BJ (cell line): ENCODE results near the gene STPG4. TPM values are rescaled to one million over a fixed set of nuclear protein-coding genes. Genes with fewer than 3 reads are reported as not detected.

ENCODE experiments used
- CTCF ChIA-PET: fragments of 350-600 bp; formaldehyde crosslinking; extraction: SDS; loops from one replicate; lab custom pipeline; 2021; ENCODE audit warnings: antibody characterized with exemption, inconsistent platforms; lab: Yijun Ruan, JAX
- POLR2A ChIA-PET: fragments of 300-600 bp; sonication (Branson Sonifier 250); formaldehyde crosslinking; extraction: SDS; loops from one replicate; lab custom pipeline; 2021; ENCODE audit warnings: antibody characterized with exemption; lab: Charles Lee
- DNase-seq: peaks from one replicate; pipeline ENCODE4 v3.0.0-alpha.2; 2011; ENCODE audit warnings: low read depth
- H3K27me3 ChIP-seq: 2 replicates; pipeline ENCODE4 v1.6.0; 2011; ENCODE audit warnings: low read length; ENCODE audit not compliant: control insufficient read depth, insufficient read depth
- H3K36me3 ChIP-seq: 2 replicates; pipeline ENCODE4 v1.5.1; 2011; ENCODE audit warnings: low read length; ENCODE audit not compliant: control insufficient read depth, insufficient read depth
- H3K4me3 ChIP-seq: 2 replicates; pipeline ENCODE4 v1.5.1; 2011; ENCODE audit warnings: low read depth, mild to moderate bottlenecking, control low read depth, low read length
- CTCF ChIP-seq: IDR thresholded peaks from 2 replicates; pipeline ENCODE4 v1.5.1; 2011; ENCODE audit warnings: low read depth, mild to moderate bottlenecking, control low read depth, inconsistent platforms, low read length, moderate library complexity; ENCODE audit not compliant: insufficient read depth
- polyA plus RNA-seq: library from polyadenylated mRNA; depleted of rRNA; stranded (reverse); fragments of >200 nt; gene quantifications from 2 replicates; pipeline ENCODE4 v1.2.3, GENCODE V29; 2011

Gene STPG4
- polyA plus RNA-seq, 1 experiment = 0.06 TPM

DNA sequence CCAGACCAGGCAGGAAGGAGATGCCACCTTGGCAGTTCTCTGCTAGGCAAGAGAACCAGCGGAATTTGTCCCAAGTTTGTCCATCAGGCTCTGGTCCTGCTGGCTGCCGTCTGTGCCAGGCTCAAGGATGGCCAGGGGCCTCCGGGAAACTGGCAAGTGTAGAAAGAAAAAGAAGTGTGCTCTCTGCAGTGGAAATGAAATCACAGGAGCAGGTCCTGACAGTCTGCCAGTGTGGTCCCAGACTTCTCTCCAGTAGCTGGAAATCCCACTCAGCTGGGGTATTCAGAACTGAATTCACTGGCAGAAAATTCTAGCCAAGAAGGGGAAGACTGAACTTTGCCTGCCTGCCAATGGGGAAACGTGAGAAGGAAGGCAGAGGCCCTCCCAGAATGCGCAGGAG lies 91.0 kb downstream of the STPG4 start:
- H3K27me3 ChIP-seq = no peaks in the 10 kb centered on the region
- H3K4me3 ChIP-seq = no peak overlapping the region
- no peak for DNase-seq
- TF ChIP-seq CTCF = no peak
- peaks cover 18% of the 10 kb centered on the region for H3K36me3 ChIP-seq
- ChIA-PET CTCF (no interaction called here), POLR2A (no interaction called here)

DNA sequence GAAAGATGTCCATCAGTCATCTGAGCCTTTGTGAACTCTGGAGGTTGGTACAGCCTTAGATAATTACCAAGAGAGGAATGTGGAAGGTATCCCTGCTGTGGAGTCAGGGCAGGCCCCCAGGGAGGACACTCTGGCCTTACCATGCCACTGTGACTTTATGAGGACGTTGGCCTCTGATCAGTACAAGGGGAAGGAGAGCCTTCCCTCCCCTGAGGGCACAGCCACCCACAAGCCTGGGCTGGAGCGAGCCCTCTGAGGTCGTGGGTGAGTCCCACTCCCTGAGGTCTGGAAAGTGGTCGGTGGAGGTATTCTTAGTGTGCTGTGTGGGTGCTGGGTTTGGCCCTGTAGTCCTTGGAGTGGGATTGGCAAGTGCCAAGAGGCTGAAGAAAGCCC lies 91.6 kb downstream of the STPG4 start:
- DNase-seq = no peak
- TF ChIP-seq CTCF = no peak
- ChIA-PET CTCF (no interaction called here), POLR2A (no interaction called here)
- H3K4me3 ChIP-seq = no peak overlapping the region
- H3K36me3 ChIP-seq = peaks cover 18% of the 10 kb centered on the region
- H3K27me3 ChIP-seq = no peaks in the 10 kb centered on the region

DNA sequence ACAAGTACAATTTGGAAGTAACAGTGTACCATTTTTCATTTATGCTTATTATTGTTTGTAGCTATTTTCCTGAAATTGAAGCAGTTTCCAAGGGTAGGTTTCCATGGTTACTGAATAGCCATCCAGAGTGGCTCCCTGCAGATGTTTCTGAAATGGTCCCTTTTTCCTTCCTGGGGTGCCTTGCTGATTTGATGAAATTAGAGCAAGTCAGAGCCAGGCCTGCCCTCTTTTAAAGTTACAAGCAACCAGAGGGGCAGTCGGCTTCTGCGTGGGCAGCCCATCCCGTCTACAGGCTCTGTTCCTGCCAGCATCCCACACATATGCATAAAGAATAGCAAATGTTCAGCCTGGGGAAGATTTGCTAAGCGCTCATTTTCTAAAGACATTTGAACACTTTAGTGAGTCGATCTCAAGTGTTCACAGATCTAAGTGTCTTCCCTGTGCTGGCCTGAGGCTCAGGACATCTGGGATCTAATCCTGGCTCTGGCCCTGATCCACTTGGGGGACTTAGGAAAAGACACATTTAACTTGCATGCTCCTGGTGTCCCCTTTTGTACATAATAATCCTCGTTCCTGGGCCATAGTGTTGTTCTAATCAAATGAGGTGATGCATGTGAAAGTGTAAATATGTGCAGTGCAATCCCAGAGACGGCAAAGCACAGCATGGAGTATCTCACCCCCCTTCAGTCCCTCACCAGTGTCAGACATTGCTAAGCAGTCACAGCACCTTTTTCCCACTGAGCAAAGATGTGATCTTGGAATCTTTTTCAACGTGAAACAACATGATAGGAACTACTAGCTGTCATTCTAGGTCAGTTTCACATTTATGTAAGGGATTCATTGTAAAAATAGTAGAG lies 92.2 kb downstream of the STPG4 start:
- no peak overlapping the region for H3K4me3 ChIP-seq
- no peak for DNase-seq
- peaks cover 14% of the 10 kb centered on the region for H3K36me3 ChIP-seq
- POLR2A ChIA-PET = no interaction called here
- H3K27me3 ChIP-seq = no peaks in the 10 kb centered on the region
- no peak for TF ChIP-seq CTCF
- CTCF ChIA-PET = no interaction called here

GRCh38 chr2:47061944-47062678 lies 93.0 kb downstream of the STPG4 start:
- POLR2A ChIA-PET = no interaction called here
- no peaks in the 10 kb centered on the region for H3K27me3 ChIP-seq
- CTCF ChIA-PET = no interaction called here
- H3K4me3 ChIP-seq = no peak overlapping the region
- no peak for TF ChIP-seq CTCF
- DNase-seq = no peak
- peaks cover 13% of the 10 kb centered on the region for H3K36me3 ChIP-seq

GRCh38 chr2:47060652-47061170 lies 94.4 kb downstream of the STPG4 start:
- CTCF ChIA-PET = interaction anchor here (0.6 kb wide), 1 partner anchor 43 kb away, joined by 3 read pairs; no protein-coding TSS in a partner anchor

More at GRCh38 chr2:47060652-47061170, 94.4 kb downstream of the STPG4 start:
- H3K36me3 ChIP-seq = peaks cover 13% of the 10 kb centered on the region
- no peak overlapping the region for H3K4me3 ChIP-seq
- POLR2A ChIA-PET = no interaction called here
- H3K27me3 ChIP-seq = no peaks in the 10 kb centered on the region
- no peak for TF ChIP-seq CTCF
- no peak for DNase-seq
